ENCODE measurements around the gene HOXB6. TPM values are rescaled to one million over a fixed set of nuclear protein-coding genes. Genes with fewer than 3 reads are reported as not detected.

HOXB6 gene
- total RNA-seq, 1 experiment from 2014 or later: 64.8 TPM

DNA sequence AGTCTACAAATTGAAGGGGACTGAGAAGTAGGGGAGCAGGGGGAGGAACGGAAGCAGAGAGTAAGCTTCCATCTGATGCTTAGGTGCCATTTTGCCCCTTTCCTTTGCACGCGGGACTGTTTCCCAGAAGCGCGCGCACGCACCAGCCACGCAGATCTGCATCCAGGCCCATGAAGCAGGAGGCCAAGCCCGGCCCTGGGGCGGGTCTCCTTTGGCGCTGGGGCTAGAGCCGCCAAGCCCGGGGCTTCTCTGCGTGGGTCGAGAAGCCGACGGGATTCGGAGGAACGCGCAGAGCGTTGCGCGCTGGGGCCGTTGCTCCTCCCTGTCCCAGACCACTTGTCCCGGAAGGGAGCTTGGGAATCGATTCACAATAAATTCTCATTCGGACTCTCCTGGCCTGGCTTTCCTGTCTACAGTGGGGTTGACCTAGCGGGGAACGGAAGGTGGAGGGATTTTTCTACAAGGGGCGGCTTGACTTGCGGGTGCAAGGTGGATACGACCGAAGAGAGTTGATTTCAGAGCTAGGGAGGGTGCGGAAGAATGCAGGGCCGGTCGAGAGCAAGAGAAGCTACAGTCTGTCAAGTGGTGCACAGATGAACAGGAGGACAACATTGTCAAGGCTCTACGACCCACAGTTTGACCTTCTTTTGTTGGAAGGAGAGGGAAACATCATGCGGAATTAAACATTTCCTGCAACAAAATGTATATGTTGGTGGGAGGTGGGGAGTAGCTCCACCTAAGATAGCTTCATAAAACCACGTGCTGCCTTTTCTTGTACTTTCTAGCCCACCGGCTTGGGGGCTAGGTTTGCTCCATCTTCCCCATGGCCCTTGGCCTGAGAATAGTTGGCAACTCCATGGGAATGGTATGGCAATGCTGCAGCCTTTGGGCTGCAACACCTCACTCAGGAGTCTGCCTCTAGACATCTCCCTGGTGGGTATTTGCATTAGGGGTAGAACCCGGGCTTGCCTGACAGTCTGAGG lies 16.9 kb upstream of the HOXB6 start:
- CTCF ChIA-PET: interaction anchor here (0.8 to 1.4 kb wide), 6 partner anchors 9 to 406 kb away, joined by 3 to 4 read pairs (median 3); no protein-coding TSS in a partner anchor
- no peak for TF ChIP-seq EZH2 (IDR thresholded peaks at IDR 0.05)
- TF ChIP-seq RAD21 (IDR thresholded peaks at IDR 0.05; ENCODE audit: low read depth): no peak
- no peak for TF ChIP-seq EGR1 (IDR thresholded peaks at IDR 0.05; ENCODE audit: low read depth)
- no peak for TF ChIP-seq SRF (IDR thresholded peaks at IDR 0.05; ENCODE audit: low read depth)
- no peak for TF ChIP-seq FOSL1 (IDR thresholded peaks at IDR 0.05; ENCODE audit: low read depth)
- TF ChIP-seq JUND (IDR thresholded peaks at IDR 0.05): no peak
- TF ChIP-seq POLR2A (IDR thresholded peaks at IDR 0.05; ENCODE audit: borderline replicate concordance, extremely low read depth, insufficient read depth, insufficient read length): no peak
- TF ChIP-seq YY1 (IDR thresholded peaks at IDR 0.05; ENCODE audit: extremely low read depth, insufficient replicate concordance, low read depth, low read length): no peak
- TF ChIP-seq, protein P1, sequence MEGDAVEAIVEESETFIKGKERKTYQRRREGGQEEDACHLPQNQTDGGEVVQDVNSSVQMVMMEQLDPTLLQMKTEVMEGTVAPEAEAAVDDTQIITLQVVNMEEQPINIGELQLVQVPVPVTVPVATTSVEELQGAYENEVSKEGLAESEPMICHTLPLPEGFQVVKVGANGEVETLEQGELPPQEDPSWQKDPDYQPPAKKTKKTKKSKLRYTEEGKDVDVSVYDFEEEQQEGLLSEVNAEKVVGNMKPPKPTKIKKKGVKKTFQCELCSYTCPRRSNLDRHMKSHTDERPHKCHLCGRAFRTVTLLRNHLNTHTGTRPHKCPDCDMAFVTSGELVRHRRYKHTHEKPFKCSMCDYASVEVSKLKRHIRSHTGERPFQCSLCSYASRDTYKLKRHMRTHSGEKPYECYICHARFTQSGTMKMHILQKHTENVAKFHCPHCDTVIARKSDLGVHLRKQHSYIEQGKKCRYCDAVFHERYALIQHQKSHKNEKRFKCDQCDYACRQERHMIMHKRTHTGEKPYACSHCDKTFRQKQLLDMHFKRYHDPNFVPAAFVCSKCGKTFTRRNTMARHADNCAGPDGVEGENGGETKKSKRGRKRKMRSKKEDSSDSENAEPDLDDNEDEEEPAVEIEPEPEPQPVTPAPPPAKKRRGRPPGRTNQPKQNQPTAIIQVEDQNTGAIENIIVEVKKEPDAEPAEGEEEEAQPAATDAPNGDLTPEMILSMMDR (IDR thresholded peaks at IDR 0.05 in 2 of 3, conservative IDR thresholded peaks at IDR 0.05 in 1 of 3; ENCODE audit: borderline replicate concordance in 1 of 3, insufficient read depth in 1 of 3, low read depth in 2 of 3, low read length in 2 of 3): no peak
- no peak for TF ChIP-seq SIN3A (IDR thresholded peaks at IDR 0.05; ENCODE audit: low read depth)
- no peak for TF ChIP-seq ELF1 (IDR thresholded peaks at IDR 0.05; ENCODE audit: borderline replicate concordance, low read depth)
- TF ChIP-seq ZFX (IDR thresholded peaks at IDR 0.05): no peak
- no peak for TF ChIP-seq EZH2phosphoT487 (IDR thresholded peaks at IDR 0.05; ENCODE audit: borderline replicate concordance)
- TF ChIP-seq, protein P2, sequence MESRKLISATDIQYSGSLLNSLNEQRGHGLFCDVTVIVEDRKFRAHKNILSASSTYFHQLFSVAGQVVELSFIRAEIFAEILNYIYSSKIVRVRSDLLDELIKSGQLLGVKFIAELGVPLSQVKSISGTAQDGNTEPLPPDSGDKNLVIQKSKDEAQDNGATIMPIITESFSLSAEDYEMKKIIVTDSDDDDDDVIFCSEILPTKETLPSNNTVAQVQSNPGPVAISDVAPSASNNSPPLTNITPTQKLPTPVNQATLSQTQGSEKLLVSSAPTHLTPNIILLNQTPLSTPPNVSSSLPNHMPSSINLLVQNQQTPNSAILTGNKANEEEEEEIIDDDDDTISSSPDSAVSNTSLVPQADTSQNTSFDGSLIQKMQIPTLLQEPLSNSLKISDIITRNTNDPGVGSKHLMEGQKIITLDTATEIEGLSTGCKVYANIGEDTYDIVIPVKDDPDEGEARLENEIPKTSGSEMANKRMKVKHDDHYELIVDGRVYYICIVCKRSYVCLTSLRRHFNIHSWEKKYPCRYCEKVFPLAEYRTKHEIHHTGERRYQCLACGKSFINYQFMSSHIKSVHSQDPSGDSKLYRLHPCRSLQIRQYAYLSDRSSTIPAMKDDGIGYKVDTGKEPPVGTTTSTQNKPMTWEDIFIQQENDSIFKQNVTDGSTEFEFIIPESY (IDR thresholded peaks at IDR 0.05; ENCODE audit: extremely low read depth, insufficient replicate concordance, low read length): no peak
- no peak overlapping the region for H3K4me3 ChIP-seq (replicated peaks in 1 of 2; ENCODE audit: low read depth in 1 of 2, low read length in 2 of 2)
- H3K36me3 ChIP-seq (ENCODE audit: control insufficient read depth in 1 of 2, insufficient read depth in 2 of 2, low read length in 2 of 2): no peaks in the 10 kb centered on the region; a peak in 1 of 4 replicates
- H4K20me1 ChIP-seq (ENCODE audit: insufficient read depth): no peaks in the 10 kb centered on the region
- RAD21 ChIA-PET (ENCODE audit: low non-redundant PET in 1 of 2, low total read pairs in 2 of 2, uncharacterized antibody in 2 of 2, unreplicated experiment in 2 of 2): interaction anchor here in 1 of 2 experiments (0.5 kb wide), 1 partner anchor 49 kb away, joined by 3 read pairs; no protein-coding TSS in a partner anchor
- H3K27me3 ChIP-seq (ENCODE audit: insufficient read depth, low read length): no peaks in the 10 kb centered on the region
- no peak overlapping the region for H3K4me2 ChIP-seq (ENCODE audit: low read length)
- no peak for DNase-seq (ENCODE audit: low read depth, low spot score)
- intact Hi-C loops (cut with micrococcal nuclease): no loop called here
- ATAC-seq: no peak
- POLR2A ChIA-PET: interaction anchor here (0.8 kb wide), 1 partner anchor 358 kb away, joined by 4 read pairs; no protein-coding TSS in a partner anchor
- H3K27ac ChIP-seq (ENCODE audit: low read depth, low read length): no peak overlapping the region
- H3K9me3 ChIP-seq (ENCODE audit: control insufficient read depth in 1 of 2, insufficient read depth in 1 of 2, low read depth in 1 of 2, low read length in 2 of 2): no peaks in the 10 kb centered on the region
- no peak overlapping the region for H2AFZ ChIP-seq (ENCODE audit: low read depth, low read length, poor library complexity, severe bottlenecking)
- BruUV-seq (replicated peaks): no TSS peak
- H3K9ac ChIP-seq (ENCODE audit: low read length): no peak overlapping the region
- peaks cover 59% of the 10 kb centered on the region for H3K79me2 ChIP-seq (ENCODE audit: insufficient read depth, low read length)
- peaks cover 5 to 38% of the 10 kb centered on the region in 2 experiments for H3K4me1 ChIP-seq (ENCODE audit: control insufficient read depth in 1 of 2, insufficient read depth in 2 of 2, low read length in 2 of 2)
- no peaks in the 10 kb centered on the region for H3K9me2 ChIP-seq (ENCODE audit: insufficient read depth)
